Measurements from ENCODE around the gene SCFD2.

Gene SCFD2

DNA sequence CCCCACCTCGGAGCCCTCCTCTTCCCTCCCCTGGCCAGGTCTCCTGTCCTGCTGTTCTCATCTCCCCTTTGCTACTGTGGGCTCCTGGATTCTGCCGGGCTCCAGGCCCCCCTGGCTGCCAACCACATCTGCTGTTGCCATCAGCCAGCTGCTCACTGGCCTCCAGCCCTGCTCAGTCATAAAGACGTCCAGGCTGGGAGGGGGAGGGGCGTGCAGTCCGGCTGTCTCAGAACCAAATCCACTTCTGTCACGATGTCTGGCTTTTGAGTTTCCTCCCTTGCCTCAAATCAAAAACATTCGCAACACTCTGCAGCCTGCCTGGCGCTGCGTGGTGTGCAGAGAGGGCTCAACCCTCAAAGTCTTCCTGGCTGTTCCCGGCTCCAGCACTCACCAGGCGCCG, 496.7 kb downstream of the SCFD2 start:
- DNase-seq: no peak

DNA sequence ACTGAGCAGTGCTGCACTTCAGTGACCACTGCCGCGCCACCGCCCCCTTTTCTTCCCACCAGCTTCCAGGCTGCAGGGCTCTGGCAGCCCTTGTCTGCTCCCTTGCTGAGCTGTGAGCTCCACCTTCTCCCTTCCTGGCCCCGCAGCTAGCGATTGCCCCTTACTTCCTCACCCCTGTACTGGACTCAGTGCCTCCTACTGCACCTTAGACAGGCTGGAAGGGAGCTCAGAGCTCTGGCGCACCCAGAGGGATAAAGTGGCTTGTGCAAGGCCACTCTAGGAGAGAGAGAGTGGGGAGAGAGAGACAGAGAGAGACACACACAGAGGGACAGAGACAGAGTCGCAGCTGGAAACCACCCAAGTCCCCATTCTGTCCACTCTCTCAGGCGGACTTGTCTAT, 497.7 kb downstream of the SCFD2 start:
- DNase-seq: no peak

DNA sequence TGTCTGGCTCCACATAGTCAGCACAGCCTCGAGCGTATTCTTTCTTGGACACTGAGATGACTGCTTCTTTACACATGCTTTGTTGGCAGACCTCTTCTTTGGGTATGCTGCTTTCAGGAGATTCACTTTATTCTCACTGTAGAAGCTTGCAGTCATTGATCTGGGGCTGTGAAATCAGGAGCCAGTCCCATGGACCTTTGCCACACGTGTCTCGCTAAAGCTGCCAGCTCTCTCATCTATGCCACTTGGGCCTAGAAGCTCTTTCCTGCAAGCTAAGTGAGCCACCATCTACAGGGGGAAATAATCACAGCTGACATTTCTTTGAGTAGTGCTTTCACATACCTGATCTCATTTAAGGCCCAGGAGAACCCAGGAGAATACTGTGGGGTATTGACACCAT, 498.7 kb downstream of the SCFD2 start:
- no peak for DNase-seq

DNA sequence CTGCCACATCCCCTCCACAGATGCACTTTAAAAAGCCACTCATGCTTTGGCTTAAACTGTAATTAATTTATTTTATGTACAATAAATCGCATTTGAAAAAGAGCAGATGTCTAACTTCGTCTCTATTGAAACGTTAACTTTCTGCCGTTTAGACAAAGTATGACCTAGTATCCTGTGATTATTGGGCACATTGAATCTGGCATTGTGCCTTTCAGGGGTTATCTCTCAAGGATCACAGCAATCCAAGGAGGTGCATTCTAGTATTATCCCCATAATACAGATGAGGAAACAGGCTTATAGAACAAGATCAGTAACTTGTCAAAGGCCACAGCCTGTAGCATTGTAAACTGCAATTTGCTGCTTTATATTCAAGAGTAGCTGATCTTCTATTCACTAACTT, 499.1 kb downstream of the SCFD2 start:
- DNase-seq: no peak

DNA sequence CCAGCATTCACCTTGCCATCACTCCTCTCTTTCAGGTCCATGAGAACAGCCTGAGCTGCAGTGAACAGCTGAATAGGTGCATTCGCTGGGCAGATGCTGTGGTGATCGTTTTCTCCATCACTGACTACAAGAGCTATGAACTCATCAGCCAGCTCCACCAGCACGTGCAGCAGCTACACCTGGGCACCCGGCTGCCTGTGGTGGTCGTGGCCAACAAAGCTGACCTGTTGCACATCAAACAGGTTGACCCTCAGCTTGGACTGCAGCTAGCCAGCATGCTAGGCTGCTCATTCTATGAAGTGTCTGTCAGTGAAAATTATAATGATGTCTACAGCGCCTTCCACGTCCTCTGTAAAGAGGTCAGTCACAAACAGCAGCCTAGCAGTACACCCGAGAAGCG, 500.6 kb downstream of the SCFD2 start:
- DNase-seq: no peak

DNA sequence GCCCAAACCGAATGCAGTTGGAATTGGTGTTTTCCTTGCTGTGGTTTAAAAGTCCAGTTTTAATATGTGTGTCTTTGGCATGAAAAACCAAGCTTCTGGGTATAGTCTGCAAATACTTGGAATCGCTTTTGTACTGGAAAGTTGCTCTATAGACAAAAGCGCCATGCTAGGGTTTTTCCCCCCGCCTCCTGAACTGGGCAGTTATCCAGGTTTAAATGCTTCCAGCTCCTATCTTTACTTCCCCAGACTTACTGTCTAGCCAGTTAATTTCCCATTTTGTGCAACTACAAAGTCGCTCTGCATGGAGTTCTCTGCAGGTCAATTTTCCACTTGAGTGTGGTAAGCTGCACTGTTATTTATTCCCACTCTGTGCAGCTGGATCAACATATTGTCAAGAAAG, 501.1 kb downstream of the SCFD2 start:
- no peak for DNase-seq

DNA sequence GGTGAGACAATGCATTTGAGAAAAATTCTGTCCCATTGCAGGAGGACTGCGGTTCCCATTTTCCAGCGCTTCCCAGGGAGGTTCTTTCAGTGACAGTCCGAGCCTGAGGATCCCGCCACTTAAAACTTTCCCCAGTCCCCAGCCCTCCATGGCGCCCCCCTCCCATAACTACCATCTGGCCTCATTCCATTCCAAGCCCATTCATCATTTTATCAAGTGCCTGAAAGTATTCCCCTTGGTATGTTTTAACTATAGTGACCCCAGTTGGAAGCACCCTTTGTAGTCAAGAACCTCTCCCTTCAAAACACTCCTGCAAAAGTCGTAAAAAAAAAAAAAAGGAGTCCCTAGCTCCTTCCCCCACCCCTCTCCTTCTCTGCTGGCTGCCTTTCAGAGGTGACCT, 502.5 kb downstream of the SCFD2 start:
- DNase-seq: no peak

DNA sequence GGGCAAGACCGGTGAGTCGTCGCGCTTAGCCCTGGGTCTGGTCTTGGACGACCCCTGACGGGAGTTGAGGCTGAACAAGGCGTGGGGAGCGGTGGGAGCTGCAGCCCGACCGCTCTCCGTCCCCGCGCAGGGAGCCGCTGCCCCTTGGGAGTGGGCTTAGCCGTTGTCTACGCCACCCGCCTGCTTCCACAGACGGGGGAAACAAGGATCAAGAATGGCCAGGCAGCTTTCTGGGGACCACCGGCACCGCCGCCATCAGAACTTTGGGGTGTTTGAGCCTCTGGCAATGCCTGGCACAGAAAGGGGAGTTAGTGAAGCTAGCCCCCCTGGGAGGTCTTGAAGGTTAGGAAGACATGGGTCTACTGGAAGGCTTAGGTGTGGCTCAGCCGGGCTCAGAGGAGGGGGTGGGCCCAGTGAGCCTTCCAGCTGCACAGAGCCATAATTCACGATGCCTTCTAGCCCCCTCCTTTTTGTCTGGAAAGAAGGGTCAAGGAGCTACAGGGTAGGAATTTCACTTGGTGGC, 503.2 kb downstream of the SCFD2 start:
- no peak for DNase-seq

DNA sequence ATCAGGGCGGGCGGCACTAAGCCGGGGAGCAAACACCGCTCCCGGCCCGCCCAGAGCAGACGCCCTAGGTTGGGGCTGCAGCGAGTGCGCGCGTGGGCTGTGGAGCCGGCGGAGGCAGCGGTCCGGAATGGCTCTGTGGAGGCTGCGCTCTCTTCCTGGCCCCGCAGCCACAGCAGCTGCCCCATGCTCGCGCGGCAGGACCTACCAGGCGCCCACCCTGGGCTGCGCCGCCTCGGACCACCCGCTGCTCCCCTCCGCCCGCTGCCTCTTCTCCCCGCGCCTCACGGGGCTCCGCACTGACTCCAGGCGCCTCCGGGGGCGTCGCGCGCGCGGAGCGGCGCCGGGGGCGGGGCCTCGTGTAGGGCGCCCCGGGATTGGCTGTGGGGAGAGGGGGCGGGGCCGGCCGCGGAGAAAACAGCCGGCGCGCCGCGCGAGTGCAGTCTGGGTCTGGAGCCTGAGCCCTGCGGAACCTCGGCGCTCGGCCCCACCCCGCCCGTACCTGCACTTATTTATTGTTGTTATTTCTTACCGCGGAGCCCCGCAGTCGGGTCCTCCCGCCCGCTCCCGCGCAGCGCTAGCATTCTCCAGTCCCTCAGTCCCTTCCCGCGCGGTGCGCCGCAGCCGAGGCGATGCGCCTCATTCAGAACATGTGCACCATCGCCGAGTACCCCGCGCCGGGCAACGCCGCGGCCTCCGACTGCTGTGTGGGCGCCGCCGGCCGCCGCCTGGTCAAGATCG, 503.8 kb downstream of the SCFD2 start, which contains the start of gene RASL11B:
Gene RASL11B (plus strand): TSS at position 439 of the 738 bp plus-strand sequence. CDS start 191 bp downstream, at position 630.
- peak; percentile 61 to 82 (median 71) for DNase-seq

DNA sequence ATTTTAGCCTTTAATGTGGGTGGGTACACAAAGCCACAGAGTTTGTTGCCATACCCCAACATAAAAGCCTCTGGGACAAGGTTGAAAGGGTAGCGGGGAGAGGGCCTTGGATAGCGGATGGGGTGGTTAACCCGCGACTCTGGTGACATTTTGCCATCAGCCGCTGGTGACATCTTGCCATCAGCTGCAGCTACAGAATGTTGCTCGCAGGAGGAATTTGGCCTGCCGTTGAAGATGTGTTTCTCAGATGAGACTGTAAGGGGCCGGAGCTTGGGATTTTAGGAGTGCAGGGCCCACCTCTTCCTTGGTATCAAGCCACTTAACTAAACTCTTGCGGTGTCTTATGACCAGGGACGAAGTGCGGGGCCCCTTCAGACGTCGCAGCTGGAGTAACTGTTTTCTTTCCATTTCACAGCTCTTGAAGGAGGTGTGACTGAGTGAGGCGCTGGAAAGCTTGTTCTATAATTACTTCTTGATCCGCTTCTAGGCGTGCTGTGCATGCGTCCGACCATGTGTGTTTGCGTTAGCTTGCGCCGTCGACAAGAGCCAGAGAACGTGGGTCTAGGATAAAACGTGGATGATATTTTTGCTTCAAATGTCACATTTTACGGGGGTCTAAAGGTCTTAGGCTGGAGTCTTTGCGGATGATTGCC, 504.6 kb downstream of the SCFD2 start:
- DNase-seq: no peak

DNA sequence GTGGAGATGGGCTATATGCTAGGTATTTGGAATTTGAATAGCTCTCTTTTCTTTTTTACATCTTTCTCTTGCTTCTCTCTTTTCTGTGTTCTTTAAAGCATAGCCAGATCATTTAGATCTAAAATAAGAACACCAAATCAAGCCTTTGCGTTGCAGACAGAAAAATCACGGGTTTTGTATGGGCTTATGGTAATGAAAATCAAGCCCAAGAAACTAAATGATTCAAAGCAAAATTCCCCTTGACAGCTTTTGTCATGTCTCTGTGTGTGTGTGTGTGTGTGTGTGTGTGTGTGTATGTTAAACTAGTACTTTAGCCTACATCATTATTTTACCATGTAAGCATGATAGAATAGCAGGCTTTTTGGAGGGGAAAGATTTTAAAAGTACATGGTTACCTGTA, 505.5 kb downstream of the SCFD2 start:
- DNase-seq: no peak

DNA sequence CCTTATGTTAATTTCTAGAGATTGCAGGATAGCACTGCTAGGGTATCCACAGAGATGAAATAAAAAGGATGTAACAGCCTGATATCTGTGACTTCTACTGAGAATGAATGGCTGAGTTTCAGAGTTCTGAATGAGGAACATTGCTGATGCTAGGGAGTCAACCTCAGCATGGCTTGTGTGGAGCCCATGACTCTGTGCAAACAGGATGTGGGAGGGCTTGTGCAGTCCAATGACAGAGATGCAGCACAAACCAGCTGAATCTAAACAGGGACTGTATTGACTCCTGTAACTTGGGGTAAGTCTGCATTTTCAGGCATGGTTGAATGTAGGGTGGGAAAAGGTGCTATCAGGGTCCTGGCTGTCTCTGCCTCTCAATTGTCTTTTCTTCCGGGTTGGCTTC, 509.1 kb downstream of the SCFD2 start:
- peak in 1 of 5 donors; percentile 12 for DNase-seq

DNA sequence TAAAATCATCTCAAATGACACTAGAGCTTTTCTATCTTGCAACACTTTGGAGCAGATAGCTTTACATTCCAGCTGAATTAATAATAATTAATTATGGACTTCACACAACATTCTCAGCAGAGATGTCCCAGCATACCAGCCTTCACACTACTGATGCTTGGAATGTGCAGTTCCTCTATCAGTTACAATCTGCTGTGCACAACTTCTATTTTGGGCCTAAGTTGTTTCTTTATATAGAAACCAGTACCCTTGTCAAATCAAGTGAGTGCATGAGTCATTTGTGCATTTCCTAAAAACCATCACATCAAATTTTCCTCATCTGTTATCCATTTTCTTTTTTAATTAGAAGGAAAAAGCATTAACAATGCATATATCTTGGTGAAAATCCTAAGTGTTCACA, 512.5 kb downstream of the SCFD2 start:
- DNase-seq: no peak

DNA sequence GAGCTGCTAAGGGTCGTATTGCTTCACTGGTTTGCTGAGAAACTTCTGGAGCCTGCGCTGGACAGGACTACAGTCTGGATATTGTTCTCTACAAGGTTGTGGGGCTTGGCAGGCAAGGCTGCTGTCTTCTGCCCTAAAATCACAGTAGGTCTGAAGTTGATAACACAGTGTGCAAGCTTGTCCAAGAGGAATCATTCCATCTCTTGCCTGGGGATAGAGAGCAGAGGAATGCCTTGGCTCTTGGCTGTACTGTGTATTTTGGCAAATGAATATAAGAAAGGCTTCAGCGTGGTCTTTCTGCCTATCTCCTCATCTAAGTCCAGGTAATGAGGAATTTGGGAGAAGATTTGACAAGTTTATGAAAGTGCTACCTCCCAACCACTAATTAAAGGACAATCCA, 513.1 kb downstream of the SCFD2 start:
- no peak for DNase-seq

DNA sequence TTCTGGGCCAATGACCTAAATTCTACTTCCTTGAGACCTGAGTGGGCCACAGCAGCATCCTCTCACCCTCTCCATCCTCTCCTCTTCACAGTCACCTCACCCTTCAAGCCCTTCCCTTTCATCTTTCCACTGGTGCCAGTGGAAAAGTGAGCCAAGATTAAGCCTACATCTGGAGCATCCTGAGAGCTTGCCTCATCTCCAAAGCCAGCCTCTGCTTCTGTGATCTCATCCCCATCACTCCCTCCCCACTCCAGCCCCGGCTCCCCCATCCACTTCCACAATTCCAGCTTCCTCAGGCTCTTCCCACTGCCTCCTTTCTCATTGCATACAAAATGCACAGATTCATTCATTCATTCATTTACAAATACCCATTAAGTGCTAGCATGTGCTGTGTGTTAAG, 513.8 kb downstream of the SCFD2 start:
- no peak for DNase-seq

DNA sequence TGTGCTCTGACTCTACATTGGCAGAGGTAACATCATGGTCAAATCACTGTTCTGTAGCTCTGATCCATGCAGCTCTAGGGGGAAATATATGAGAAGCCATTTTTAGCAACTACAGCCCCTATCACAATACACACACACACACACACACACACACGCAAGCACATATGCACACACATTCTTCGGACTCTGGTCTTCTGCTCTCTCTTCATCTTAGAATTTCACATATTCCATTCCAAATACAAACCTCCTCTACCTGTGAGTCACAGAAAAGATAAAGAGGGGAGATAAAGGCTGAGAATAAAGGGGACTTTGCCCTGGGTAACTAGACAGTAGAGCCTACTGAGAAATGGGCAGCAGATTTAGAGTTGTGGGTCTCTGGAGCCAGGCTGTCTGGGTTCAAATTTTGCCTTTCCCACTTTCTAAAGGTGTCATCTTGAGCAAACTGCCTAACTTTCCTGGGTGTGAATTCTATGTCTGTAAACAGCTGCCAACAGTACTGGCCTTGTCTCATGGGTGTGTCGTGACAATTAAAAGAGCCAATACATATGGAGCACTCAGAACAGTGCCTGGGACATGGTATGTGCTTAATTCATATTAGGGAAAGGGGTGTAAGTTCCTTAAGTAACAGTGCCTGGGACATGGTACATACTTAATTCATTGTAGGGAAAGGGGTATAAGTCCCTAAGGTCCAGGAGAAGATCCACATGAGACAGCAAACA, 515.3 kb downstream of the SCFD2 start:
- no peak for DNase-seq

DNA sequence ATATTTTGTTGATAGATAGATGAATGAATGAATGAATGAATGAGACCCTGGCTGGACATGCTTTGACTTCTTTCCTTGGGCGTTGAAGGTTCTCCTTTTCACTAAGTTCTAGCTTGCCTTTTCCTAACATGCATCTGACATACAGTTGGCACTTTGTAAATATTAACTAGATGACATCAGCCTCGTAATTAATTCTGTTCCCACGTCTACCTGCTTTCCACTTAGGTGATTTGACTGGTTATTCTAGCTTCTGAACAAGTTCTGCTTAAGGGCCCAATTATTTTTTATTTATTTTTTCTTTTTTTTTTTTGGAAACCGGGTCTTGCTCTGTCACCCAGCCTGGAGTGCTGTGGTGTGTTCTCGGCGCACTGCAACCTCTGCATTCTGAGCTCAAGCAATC, 517.6 kb downstream of the SCFD2 start:
- DNase-seq: no peak

DNA sequence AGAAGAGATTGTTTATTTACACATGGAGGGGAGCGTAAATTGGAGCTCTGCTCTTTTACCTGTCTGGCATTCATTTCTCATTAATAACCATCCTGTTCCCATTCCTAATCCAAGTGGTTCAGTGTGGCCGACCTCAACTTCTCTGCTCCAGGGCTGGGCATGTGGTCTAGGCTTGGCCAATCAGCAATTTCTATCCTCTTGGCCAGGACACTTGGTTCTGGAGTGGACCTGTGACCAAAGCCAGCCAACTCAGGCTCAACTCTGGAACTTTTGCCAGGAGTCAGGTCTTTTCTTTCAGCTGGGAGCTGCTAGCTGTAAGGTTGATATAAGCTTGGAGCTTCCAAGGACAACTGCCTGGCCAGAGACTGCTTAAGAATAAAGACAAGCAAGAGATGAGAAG, 519.4 kb downstream of the SCFD2 start:
- DNase-seq: no peak

DNA sequence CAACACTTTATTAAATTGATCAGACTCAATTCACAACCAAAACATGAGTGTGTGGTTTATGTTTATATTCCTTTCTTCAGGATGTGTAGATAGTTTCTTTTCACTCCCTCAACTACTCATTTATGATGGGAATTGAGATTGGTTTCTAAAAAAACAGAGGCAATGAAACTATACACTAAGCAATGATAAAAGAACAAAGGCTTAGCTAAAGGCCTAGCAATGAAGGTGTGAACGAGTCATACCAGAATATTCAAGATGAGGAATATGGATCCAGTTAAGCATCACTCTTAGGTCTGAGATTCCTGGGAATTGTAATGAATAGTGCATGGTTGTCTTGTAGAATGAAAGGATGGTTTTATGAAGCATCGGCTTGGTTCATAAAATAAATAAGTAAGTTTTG, 521.3 kb downstream of the SCFD2 start:
- DNase-seq: no peak

DNA sequence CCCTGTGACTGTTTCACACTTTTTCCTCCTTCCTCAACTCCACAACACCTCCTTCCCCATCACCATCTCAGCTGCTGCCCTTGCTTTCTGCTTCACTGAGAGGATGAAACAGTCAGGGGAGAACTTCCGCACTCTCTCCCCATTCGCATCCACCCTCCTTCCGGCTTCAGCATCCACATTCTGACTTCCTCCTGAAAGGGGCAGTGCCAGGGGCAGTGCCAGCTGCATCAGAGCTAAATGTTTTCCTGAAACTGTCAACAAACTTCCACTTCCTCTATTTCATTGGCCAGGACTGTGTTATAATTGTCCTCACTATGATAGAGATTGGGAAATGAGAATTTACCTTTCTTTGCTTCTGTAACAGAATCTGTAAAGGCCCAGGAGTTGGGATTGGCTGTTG, 521.9 kb downstream of the SCFD2 start:
- no peak for DNase-seq

DNA sequence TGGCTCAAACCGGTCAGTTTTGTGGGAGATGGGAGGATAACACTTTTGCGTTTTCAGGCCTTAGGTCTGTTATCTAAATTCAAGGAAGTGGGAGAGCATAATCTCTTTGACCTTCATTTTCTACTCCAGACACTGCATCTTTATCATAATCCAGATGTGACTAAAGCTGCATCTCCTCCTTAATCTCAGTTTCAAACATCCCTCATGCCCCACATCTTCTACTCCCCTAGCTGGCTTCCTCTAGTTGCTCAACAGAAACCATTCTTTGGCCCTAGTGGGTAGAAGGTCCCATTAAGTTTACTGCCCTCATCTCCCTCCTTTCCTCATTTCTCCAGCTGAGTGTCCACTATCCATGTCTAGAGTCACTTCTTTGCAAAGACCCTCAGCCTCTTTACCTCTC, 522.5 kb downstream of the SCFD2 start:
- no peak for DNase-seq

DNA sequence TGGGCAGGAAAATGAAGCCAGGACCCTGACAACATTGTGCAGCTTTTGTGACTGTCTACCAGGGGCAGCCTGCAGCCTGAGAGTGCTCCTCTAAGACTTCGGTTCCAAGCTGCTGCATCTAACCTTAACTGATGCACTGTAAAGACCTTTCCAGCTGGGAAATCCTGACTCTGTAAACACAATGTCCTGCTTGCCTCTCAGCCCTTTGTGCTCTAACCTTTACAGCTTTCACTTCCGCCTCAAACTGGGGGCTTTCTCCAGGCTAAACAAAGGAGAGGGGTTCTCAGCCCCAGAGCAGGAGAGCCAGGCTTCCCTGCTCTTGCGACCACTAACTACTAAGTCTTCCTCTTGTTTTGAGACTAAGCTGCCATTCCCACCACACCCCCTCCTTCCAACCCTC, 523.1 kb downstream of the SCFD2 start:
- no peak for DNase-seq

DNA sequence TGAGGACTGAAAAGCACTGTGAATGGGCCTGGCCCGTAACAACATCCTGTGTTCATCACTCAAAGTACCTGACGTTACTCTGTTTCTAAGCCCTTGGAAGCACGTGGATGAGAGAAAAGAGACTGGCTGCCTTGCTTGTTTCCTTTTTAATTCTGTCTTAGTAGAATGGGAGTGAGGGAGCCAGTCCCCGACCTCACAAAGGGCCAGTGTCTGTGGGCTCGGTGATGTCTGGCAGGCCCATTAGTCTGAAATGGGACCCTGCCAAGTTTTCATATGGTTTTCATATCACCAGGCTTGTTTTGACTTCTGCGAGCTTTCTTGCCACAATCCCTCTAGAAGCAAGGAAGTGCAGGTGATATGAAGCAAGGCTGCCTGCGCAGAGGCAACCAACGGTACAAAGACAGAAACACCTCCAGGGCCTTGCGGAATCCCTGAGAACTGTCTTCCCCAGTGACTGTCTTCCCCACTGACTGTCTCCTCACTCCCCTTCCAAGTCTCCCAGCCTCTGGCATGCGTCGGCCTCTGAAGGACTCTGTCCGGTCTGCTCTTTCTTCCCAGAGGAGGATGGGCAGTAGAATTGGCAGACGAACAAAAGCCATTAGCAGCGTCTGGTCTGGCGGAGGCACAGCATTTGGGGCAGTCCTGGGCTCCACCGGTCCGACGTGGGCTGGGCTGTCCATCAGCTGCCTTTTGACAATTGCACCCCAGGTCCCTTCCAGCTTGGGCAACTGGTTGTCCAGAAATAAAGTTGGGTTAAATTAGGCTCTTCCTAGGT, 524.0 kb downstream of the SCFD2 start:
- no peak for DNase-seq
